Tibial nerve (tissue), 4 donors: ENCODE measurements around the gene GLRX.

ENCODE experiments used
- EP300 ChIP-seq, 2 donors: sonication (generic); formaldehyde crosslinking; IDR thresholded peaks; one replicate each; pipeline ENCODE4 v1.6.1; 2017; ENCODE audit warnings: antibody characterized with exemption in 2 of 2, mild to moderate bottlenecking in 1 of 2
- POLR2A ChIP-seq, 2 donors: fragments of 450-650 bp; IDR thresholded peaks; one replicate each; pipeline ENCODE4 v1.6.1; 2017; ENCODE audit warnings: antibody characterized with exemption in 2 of 2, mild to moderate bottlenecking in 2 of 2, moderate library complexity in 2 of 2
- TF ChIP-seq, protein P1 (sequence below), 5 experiments: fragments of 200-600 bp in 3 of 5; fragments of 450-650 bp in 2 of 5; sonication (generic) in 3 of 5; IDR thresholded peaks; one replicate each; pipeline ENCODE4 v1.5.1; 2016 to 2019; ENCODE audit warnings: antibody characterized with exemption in 5 of 5, mild to moderate bottlenecking in 3 of 5, moderate library complexity in 2 of 5

- TF ChIP-seq, protein P1, sequence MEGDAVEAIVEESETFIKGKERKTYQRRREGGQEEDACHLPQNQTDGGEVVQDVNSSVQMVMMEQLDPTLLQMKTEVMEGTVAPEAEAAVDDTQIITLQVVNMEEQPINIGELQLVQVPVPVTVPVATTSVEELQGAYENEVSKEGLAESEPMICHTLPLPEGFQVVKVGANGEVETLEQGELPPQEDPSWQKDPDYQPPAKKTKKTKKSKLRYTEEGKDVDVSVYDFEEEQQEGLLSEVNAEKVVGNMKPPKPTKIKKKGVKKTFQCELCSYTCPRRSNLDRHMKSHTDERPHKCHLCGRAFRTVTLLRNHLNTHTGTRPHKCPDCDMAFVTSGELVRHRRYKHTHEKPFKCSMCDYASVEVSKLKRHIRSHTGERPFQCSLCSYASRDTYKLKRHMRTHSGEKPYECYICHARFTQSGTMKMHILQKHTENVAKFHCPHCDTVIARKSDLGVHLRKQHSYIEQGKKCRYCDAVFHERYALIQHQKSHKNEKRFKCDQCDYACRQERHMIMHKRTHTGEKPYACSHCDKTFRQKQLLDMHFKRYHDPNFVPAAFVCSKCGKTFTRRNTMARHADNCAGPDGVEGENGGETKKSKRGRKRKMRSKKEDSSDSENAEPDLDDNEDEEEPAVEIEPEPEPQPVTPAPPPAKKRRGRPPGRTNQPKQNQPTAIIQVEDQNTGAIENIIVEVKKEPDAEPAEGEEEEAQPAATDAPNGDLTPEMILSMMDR (IDR thresholded peaks at IDR 0.05): no peak
- TF ChIP-seq POLR2A (IDR thresholded peaks at IDR 0.05) (no peak), EP300 (IDR thresholded peaks at IDR 0.05) (no peak)
These were observed 34.0 kb downstream of the GLRX start for GRCh38 chr5:95788493-95788892.
